ENCODE data around the gene PDIA6. TPM values are rescaled to one million over a fixed set of nuclear protein-coding genes. Genes with fewer than 3 reads are reported as not detected.

The PDIA6 gene
- total and polyA plus RNA-seq, 2 donors (not counting 3 experiments of a cell fraction or from before 2014, with no cell fraction given): 335 to 424 TPM

- BruUV-seq (replicated peaks): no TSS peak
- dilution Hi-C loops (cut with MboI; ENCODE audit: extremely low pct_ligation_motif_present, low sequenced_read_pairs): no loop called here
Observed at GRCh38 chr2:10829299-10829698, 16.7 kb upstream of the PDIA6 start.

GRCh38 chr2:10828346-10828745 lies 15.8 kb upstream of the PDIA6 start:
- DNase-seq (ENCODE audit: low read depth, low spot score): no peak
- no peak for FAIRE-seq
- ChIA-PET POLR2A (no interaction called here), CTCF (interaction anchor here (11.3 kb wide), 1 partner anchor 296 kb away, joined by 738 read pairs; a partner anchor contains a TSS)
- Histone ChIP-seq H3K9me1 (replicated peaks; ENCODE audit: control insufficient read depth, extremely low read depth, insufficient read depth, low read length) (no peaks in the 10 kb centered on the region), H3K79me2 (ENCODE audit: control insufficient read depth, insufficient read depth, low read length) (no peaks in the 10 kb centered on the region), H3K9me3 (replicated peaks; ENCODE audit: control insufficient read depth, insufficient read depth, low read length) (no peaks in the 10 kb centered on the region), H3K4me2 (ENCODE audit: insufficient read depth, low read length) (no peak overlapping the region), H3K4me1 (ENCODE audit: control insufficient read depth, extremely low read depth, insufficient read depth, low read length) (peaks cover 3% of the 10 kb centered on the region), H4K20me1 (replicated peaks; ENCODE audit: control insufficient read depth, extremely low read depth, insufficient read depth, low read length) (no peaks in the 10 kb centered on the region), H3K27ac (ENCODE audit: insufficient read depth, low read depth, low read length) (no peak overlapping the region), H3K9ac (replicated peaks; ENCODE audit: extremely low read depth, insufficient read depth, low read length) (no peak overlapping the region), H2AFZ (ENCODE audit: low read depth, low read length) (no peak overlapping the region), H3K36me3 (ENCODE audit: control insufficient read depth in 2 of 2, extremely low read depth in 1 of 2, insufficient read depth in 2 of 2, low read length in 2 of 2) (no peaks in the 10 kb centered on the region), H3K27me3 (ENCODE audit: control insufficient read depth in 2 of 2, insufficient read depth in 2 of 2, low read length in 2 of 2) (peaks cover 0 to 5% of the 10 kb centered on the region in 2 experiments), H3K4me3 (replicated peaks in 1 of 3; ENCODE audit: insufficient read depth in 1 of 3, low read depth in 1 of 3, low read length in 3 of 3) (no peak overlapping the region)
- intact Hi-C loops (cut with micrococcal nuclease): no loop called here
- dilution Hi-C loops (cut with MboI; ENCODE audit: extremely low pct_ligation_motif_present, low sequenced_read_pairs): no loop called here
- no TSS peak for BruUV-seq (replicated peaks)
- TF ChIP-seq EZH2 (IDR thresholded peaks at IDR 0.05; ENCODE audit: borderline replicate concordance, low read depth, low read length, severe bottlenecking) (no peak), FOS (IDR thresholded peaks at IDR 0.05; ENCODE audit: borderline replicate concordance, insufficient read depth, low read length) (no peak), MYC (IDR thresholded peaks at IDR 0.05; ENCODE audit: low read depth, low read length) (no peak), JUN (IDR thresholded peaks at IDR 0.05; ENCODE audit: borderline replicate concordance, insufficient read depth, insufficient read length, low read depth) (no peak), GATA2 (IDR thresholded peaks at IDR 0.05; ENCODE audit: insufficient read depth, insufficient read length, low read depth, low read length) (no peak), MAX (IDR thresholded peaks at IDR 0.05; ENCODE audit: insufficient read depth, insufficient read length) (no peak), CTCF (IDR thresholded peaks at IDR 0.05; ENCODE audit: extremely low read depth in 1 of 2, insufficient read depth in 1 of 2, low read depth in 1 of 2, low read length in 2 of 2) (no peak), POLR2A (IDR thresholded peaks at IDR 0.05; ENCODE audit: low read depth, low read length) (no peak), POLR2AphosphoS5 (IDR thresholded peaks at IDR 0.05; ENCODE audit: insufficient read depth, low read depth, low read length) (no peak)

More at GRCh38 chr2:10829299-10829698, 16.7 kb upstream of the PDIA6 start:
- Histone ChIP-seq H3K9ac (replicated peaks; ENCODE audit: extremely low read depth, insufficient read depth, low read length) (no peak overlapping the region), H3K4me2 (ENCODE audit: insufficient read depth, low read length) (no peak overlapping the region), H3K27ac (ENCODE audit: insufficient read depth, low read depth, low read length) (no peak overlapping the region), H3K79me2 (ENCODE audit: control insufficient read depth, insufficient read depth, low read length) (no peaks in the 10 kb centered on the region), H3K27me3 (ENCODE audit: control insufficient read depth in 2 of 2, insufficient read depth in 2 of 2, low read length in 2 of 2) (peaks cover 0 to 5% of the 10 kb centered on the region in 2 experiments), H3K4me1 (ENCODE audit: control insufficient read depth, extremely low read depth, insufficient read depth, low read length) (peaks cover 10% of the 10 kb centered on the region), H4K20me1 (replicated peaks; ENCODE audit: control insufficient read depth, extremely low read depth, insufficient read depth, low read length) (no peaks in the 10 kb centered on the region), H2AFZ (ENCODE audit: low read depth, low read length) (no peak overlapping the region), H3K36me3 (ENCODE audit: control insufficient read depth in 2 of 2, extremely low read depth in 1 of 2, insufficient read depth in 2 of 2, low read length in 2 of 2) (no peaks in the 10 kb centered on the region), H3K4me3 (replicated peaks in 1 of 3; ENCODE audit: insufficient read depth in 1 of 3, low read depth in 1 of 3, low read length in 3 of 3) (no peak overlapping the region), H3K9me3 (replicated peaks; ENCODE audit: control insufficient read depth, insufficient read depth, low read length) (no peaks in the 10 kb centered on the region), H3K9me1 (replicated peaks; ENCODE audit: control insufficient read depth, extremely low read depth, insufficient read depth, low read length) (no peaks in the 10 kb centered on the region)
- POLR2A ChIA-PET: no interaction called here
- FAIRE-seq (no peak), DNase-seq (ENCODE audit: low read depth, low spot score) (no peak)
- no peak for TF ChIP-seq FOS (IDR thresholded peaks at IDR 0.05; ENCODE audit: borderline replicate concordance, insufficient read depth, low read length)
- CTCF ChIA-PET: interaction anchor here (1.2 to 11.3 kb wide), 5 partner anchors 12 to 755 kb away, joined by 4 to 738 read pairs (median 5); partner anchors contain the start of gene PDIA6
- intact Hi-C loops (cut with micrococcal nuclease): no loop called here

Measured in endothelial cell of umbilical vein (primary cell).